Endothelial cell of umbilical vein (primary cell): ENCODE data around the gene TMC3.

ENCODE experiments used
- CTCF ChIP-seq, 2 donors: IDR thresholded peaks; 1 replicate in 1 of 2; 2 replicates in 1 of 2; pipeline ENCODE4 v1.5.1; 2011; ENCODE audit warnings: low read length in 2 of 2, mild to moderate bottlenecking in 2 of 2, moderate library complexity in 2 of 2, control low read depth in 1 of 2, inconsistent platforms in 1 of 2, low read depth in 1 of 2; ENCODE audit not compliant: insufficient read depth in 1 of 2; ENCODE audit errors: extremely low read depth in 1 of 2
- POLR2A ChIP-seq: IDR thresholded peaks from 2 replicates; pipeline ENCODE4 v1.6.1; 2012; ENCODE audit warnings: low read depth, mild to moderate bottlenecking, control low read depth, low read length

DNA sequence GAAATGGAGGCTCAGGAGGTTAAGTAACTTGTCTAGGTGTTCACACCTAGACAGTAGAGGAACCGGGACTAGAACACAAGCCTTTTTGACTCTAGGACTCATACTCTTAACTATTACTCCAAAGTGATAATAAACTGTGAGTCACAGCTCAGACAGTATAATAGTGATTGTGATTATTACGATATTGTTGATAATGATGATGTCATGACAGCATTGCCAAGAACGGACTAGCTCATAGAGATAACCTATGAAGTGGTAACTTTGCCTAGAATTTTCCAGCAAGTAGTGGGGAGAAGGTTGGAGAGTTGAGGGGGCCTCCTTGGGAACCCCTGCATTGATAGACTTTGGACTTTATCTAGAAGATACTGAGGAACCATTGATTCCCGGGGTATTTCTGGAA lies 84.1 kb downstream of the TMC3 start:
- no peak for TF ChIP-seq CTCF (IDR thresholded peaks at IDR 0.05; ENCODE audit: extremely low read depth in 1 of 2, insufficient read depth in 1 of 2, low read depth in 1 of 2, low read length in 2 of 2)
- no peak for TF ChIP-seq POLR2A
